Activated CD4-positive, alpha-beta T cell treated with anti-CD3 and anti-CD28 coated beads, Interleukin-10, Interleukin-2, amounts not matched to agents 100 ng/mL and 50 ng/mL, durations not matched to agents 16 hours and 8 hours (primary cell): Measurements from ENCODE around the gene CASP7.
"Not testable (repeated sequence)": the region's sequence is repeated elsewhere in the genome, so short reads cannot be mapped to it uniquely, and the experiment has no call there.

Experiments
- DNase-seq: peaks from one replicate; pipeline ENCODE4 v3.0.0-alpha.2; 2020

CASP7 gene

DNA sequence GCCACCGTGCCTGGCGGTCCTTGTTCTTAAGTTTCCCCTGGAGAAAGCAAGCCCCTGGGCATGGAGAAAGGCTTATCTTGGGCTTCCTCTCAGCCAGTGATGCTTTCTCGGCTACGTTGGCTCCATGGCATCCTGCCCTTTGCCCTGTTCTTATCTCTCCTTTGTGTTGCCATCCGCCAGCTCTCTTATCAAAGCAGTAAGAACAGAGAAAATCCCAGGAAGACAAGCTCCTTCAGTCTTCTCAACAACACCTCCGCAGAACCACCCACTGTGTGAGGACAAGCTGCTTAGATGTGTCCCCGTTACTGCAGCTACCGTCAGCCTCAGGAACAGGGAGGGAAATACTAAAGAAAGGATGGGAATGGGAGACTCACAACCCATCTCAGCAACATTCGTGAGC is 75.1 kb downstream of the CASP7 start:
- DNase-seq: no peak

DNA sequence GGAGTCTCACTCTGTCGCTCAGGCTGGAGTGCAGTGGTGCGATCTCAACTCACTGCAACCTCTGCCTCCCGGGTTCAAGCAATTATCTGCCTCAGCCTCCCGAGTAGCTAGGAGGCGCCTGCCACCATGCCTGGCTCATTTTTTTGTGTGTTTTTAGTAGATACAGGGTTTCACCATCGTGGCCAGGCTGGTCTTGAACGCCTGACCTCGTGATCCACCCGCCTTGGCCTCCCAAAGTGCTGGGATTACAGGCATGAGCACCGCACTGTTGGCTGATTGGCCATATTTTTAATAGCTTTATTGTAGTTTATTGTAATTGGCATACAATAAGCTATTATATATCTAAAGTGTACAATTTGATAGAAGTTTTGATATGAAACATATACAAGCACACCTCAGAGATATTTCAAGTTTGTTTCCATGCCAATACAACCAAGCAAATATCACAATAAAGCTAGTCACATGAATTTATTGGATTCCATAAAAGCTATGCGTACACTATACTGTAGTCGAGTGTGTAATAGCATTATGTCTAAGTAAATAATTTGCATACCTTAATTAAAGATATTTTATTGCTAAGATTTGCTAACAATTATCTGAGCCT is 77.3 kb downstream of the CASP7 start:
- no peak for DNase-seq

DNA sequence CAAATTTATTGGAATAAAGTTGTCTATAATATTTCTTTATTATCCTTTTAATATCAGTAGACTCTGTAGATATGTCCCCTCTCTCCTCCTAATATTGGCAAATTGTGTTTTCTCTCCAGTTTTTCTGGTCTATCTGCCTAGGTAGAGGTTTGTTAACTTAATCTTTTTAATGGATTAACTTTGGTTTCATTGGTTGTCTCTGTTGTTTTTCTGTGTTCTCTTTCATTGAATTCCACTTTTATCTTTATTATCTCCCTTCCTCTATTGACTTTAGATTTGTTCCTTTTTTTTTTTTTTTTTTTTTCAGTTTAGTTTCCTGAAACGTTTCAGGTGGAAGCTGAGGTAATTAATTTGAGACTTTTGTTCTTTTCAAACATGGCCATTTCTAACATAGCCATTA is 82.4 kb downstream of the CASP7 start:
- no peak for DNase-seq

DNA sequence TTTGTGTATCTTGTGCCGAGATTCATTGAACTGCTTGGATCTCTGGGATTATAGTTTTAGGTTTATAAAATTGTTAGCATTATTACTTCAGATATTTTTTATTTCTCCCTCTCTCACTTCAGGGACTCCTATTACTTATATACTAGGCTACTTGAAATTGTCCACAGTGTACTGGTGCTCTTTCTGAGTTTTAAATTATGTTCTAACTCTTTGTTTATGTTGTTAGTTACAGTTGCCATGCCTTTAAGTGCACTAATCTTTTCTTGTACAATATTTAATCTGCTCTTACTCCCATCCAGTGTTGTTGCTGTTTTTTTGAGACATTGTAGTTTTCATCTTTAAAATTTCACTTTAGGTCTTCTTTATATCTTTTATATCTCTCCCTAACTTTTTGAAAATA is 84.9 kb downstream of the CASP7 start:
- no peak for DNase-seq

DNA sequence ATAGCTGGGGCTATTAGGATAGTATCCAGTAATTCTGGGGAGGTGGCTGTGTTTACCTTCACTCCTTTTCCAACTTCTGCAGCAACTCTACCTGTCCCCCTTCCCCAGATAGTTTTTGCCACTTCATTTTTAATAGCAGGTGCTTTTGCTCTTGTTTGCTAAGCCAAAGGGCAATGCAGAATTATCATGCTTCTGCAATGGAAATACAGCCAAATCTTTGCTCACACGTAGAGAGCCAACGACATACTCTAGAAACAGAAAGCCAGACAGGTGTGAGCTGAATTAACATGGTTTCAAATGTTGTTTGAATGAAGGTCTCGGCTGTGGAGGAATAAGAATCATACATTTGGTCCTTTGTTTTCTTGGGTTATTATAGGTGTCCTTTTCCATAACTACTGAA is 86.2 kb downstream of the CASP7 start:
- DNase-seq: no peak

DNA sequence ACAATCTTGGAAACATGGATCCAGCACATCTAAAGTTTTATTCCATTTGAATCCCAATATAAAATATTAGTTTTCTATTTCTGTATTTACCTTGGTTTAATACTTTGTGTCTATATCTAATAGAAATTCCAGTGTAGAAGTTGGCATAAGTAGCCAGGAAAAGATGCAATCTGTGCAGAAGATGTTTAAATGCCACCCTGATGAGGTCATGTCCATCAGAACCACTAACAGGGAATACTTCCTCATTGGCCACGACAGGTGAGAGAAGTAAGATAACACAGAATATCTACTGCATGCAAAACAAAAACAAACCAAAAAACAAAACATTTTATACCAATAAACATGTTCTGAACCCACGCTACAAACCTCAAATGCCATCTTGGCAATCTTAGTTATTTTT is 87.5 kb downstream of the CASP7 start:
- DNase-seq: no peak

DNA sequence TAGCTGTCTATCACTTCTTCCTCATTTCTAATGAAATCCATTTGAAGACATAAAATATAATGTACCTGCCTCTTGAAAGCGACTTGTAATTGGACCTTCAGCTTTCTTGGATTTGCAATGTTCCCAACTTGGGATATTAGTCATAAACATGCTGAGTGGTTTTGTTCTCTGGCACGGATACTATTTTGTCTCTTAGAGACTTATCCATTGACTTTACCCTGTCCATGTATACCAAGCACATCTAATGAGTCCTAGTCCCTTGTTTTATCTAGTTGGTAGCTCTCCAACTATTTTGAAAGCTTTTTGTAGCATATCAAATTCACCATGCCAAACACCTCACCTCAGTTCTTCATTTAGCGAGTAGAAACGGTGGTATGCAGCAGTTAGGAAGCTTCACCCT is 90.6 kb downstream of the CASP7 start:
- DNase-seq: no peak

DNA sequence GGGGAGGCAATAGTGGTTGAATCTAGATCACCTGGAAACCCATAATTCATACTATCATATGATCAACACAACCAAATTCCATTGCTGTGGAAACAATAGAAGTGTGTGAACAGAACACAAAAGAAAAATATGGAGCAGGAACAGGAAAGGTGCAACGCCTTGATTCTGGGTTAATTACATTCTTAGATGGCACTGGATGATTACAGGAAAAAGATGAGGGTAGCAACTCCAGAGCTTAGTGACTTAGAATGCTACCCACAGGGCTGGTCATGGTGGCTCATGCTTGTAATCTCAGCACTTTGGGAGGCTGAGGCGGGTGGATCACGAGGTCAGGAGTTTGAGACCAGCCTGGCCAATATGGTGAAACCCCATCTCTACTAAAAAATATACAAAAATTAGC is 91.4 kb downstream of the CASP7 start:
- not testable (repeated sequence) for DNase-seq

DNA sequence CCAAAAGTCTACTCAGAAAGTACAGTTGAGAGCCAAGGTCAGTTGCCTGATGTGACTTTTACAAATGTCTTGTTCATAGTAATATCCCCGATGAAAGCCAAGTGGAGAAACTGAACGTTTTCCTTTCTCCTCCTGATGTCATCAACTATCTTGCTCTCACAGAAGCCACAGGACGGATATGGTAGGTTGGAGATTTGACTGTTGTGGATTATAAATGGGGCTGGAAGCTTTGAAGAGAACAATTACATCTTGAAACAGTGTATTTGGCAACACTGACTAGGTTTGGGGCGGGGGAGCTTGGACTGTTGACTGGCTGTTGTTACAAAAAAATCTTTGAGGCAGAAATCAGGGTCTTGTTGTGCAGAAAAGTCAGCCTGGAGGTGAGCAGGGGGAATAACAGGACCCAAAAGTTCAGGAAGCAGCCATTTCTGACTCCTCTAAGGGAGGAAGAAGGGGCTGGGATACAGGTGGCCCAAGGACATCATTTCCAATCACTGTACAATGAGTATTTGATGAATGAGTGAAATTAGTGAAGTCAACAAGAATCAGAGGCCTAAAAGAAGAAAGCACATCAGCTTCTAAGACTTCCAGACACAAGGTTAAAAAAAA is 96.1 kb downstream of the CASP7 start:
- no peak for DNase-seq

DNA sequence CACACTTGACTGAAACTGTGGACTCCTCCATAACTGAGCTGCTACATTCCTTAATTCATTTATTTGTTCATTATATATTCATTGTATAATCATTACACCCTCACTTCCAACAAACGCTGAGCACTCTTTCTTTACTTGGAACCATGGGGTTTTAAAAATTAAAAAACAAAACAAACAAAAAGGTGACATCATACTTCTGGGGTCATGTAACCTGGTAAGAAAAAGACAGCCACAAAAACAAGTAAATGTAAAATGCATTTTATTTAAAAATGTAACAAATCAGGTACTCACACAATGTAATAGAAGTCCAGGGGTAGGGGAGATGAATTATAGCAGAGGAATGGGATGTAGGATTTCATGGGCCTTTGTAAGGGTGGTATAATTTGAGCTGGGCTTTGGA is 96.8 kb downstream of the CASP7 start:
- DNase-seq: no peak
